Tibial nerve (tissue), 4 donors: ENCODE measurements around the gene KCNMA1. TPM values are rescaled to one million over a fixed set of nuclear protein-coding genes. Genes with fewer than 3 reads are reported as not detected.

ENCODE experiments used
- DNase-seq, 2 donors: peaks; one replicate each; pipeline ENCODE4 v3.0.0-alpha.2; 2019; ENCODE audit warnings: low spot score in 2 of 2
- H3K27ac ChIP-seq, 4 donors: fragments of 200-600 bp; sonication (generic) in 3 of 4; one replicate each; pipeline ENCODE4 v1.5.1; 2017 to 2019; ENCODE audit warnings: mild to moderate bottlenecking in 1 of 4
- H3K27me3 ChIP-seq, 2 donors: fragments of 200-600 bp; sonication (generic) in 1 of 2; one replicate each; pipeline versions ENCODE4 v1.5.1 to v1.6.0; 2017 to 2019
- H3K36me3 ChIP-seq, 3 donors: fragments of 200-600 bp; sonication (generic); one replicate each; pipeline ENCODE4 v1.5.1; 2018 to 2019
- H3K4me1 ChIP-seq, 4 donors: fragments of 200-600 bp; sonication (generic) in 3 of 4; one replicate each; pipeline ENCODE4 v1.5.1; 2017 to 2019
- H3K4me3 ChIP-seq, 4 donors: fragments of 200-600 bp; sonication (generic) in 3 of 4; one replicate each; pipeline ENCODE4 v1.5.1; 2017 to 2019; ENCODE audit warnings: mild to moderate bottlenecking in 1 of 4, moderate library complexity in 1 of 4
- H3K9me3 ChIP-seq, 4 donors: fragments of 200-600 bp; sonication (generic) in 3 of 4; one replicate each; pipeline ENCODE4 v1.5.1; 2017 to 2019
- EP300 ChIP-seq, 2 donors: sonication (generic); formaldehyde crosslinking; IDR thresholded peaks; one replicate each; pipeline ENCODE4 v1.6.1; 2017; ENCODE audit warnings: antibody characterized with exemption in 2 of 2, mild to moderate bottlenecking in 1 of 2
- POLR2A ChIP-seq, 2 donors: fragments of 450-650 bp; IDR thresholded peaks; one replicate each; pipeline ENCODE4 v1.6.1; 2017; ENCODE audit warnings: antibody characterized with exemption in 2 of 2, mild to moderate bottlenecking in 2 of 2, moderate library complexity in 2 of 2
- WGBS, 2 donors: methylation state at CpG; one replicate each; pipeline ENCODE4 v1.1.5; 2018; 5-methylcytosine and 5-hydroxymethylcytosine counted together
- total RNA-seq, 4 donors: library from RNA; depleted of rRNA; stranded (reverse); fragments of >200 nt; gene quantifications; one replicate each; pipeline ENCODE4 v1.1.0, GENCODE V29; 2016
- TF ChIP-seq, protein P1 (sequence below), 5 experiments: fragments of 200-600 bp in 3 of 5; fragments of 450-650 bp in 2 of 5; sonication (generic) in 3 of 5; IDR thresholded peaks; one replicate each; pipeline ENCODE4 v1.5.1; 2016 to 2019; ENCODE audit warnings: antibody characterized with exemption in 5 of 5, mild to moderate bottlenecking in 3 of 5, moderate library complexity in 2 of 5

KCNMA1 gene
- total RNA-seq, 4 donors from 2014 or later: 10.2 to 19.9 (median 13.7) TPM

DNA sequence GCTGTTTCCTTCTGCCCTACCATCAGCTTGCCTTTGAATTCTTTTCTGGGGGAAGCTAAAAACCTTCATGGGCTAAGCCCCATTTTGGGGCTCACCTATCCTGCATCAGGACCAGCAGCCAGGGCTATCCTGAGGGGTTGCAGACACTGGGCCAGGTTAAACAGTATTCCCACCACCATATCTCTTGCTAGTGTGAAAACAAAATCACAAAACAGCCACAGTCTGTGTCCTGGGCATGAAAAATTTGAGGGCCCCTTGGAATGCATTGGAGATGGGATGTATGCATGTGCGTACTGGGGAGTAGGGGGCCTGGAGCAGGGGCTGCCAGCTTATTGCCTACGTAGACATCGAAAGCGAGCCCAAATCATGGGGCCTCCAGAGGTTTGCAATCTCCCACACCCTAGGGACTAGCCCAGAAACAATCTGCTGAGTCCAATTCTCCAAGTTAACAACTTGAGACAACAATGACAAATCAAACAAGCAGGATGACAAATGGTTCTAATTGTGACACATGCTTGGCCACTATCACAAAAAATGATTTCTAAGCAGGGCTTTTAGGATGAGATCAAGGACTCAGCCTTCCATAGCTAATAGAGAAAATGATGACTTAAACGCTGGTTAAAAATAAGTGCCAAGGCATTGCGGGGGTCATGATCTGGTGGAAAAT lies 557.1 kb downstream of the KCNMA1 start:
- peaks cover 0 to 35% (median 5%) of the 10 kb centered on the region in 4 donors for H3K4me1 ChIP-seq
- no peaks in the 10 kb centered on the region for H3K36me3 ChIP-seq
- no peaks in the 10 kb centered on the region for H3K27me3 ChIP-seq
- H3K4me3 ChIP-seq: no peak overlapping the region
- H3K27ac ChIP-seq: peak overlapping the region in 2 of 4 donors; percentile 66 to 80
- no peaks in the 10 kb centered on the region for H3K9me3 ChIP-seq
- no peak for TF ChIP-seq EP300 (IDR thresholded peaks at IDR 0.05)
- TF ChIP-seq POLR2A (IDR thresholded peaks at IDR 0.05): no peak
- TF ChIP-seq, protein P1, sequence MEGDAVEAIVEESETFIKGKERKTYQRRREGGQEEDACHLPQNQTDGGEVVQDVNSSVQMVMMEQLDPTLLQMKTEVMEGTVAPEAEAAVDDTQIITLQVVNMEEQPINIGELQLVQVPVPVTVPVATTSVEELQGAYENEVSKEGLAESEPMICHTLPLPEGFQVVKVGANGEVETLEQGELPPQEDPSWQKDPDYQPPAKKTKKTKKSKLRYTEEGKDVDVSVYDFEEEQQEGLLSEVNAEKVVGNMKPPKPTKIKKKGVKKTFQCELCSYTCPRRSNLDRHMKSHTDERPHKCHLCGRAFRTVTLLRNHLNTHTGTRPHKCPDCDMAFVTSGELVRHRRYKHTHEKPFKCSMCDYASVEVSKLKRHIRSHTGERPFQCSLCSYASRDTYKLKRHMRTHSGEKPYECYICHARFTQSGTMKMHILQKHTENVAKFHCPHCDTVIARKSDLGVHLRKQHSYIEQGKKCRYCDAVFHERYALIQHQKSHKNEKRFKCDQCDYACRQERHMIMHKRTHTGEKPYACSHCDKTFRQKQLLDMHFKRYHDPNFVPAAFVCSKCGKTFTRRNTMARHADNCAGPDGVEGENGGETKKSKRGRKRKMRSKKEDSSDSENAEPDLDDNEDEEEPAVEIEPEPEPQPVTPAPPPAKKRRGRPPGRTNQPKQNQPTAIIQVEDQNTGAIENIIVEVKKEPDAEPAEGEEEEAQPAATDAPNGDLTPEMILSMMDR (IDR thresholded peaks at IDR 0.05): no peak
- WGBS, 2 donors: 70 to 78% methylated on average over 6 of the region's 6 CpGs
- DNase-seq: no peak

DNA sequence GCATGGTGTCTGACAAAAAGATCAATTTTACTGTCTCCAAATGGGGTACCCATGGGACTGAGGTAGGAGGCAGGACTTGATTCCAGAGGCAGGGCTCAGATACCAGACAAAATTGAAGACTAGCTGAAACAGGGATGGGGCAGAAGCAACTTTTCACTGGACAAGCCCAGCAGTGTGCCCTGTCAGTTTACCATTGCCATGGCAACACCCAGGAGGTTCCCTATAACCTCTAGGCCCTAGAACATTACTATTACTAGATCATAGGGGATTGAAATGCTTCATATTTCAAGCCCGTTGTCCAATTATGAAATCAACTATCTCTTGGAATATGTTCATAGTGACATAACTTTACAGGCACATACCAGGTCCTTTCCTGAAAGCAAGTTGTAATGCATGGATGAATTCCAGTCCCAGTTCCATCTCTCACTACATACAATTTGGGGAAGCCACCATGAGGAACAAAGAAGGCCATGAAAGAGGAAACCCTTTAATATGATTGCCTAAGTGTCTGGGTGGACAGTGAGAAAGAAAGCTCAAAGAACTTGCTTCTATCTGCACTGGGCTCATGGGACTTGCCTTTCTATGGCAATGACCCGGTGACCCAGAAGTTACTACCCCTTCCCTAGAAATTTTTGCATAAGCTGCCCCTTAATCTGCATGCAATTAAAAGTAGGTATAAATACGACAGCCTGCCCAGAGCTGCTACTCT lies 557.9 kb downstream of the KCNMA1 start:
- 56 to 62% methylated on average over 3 of the region's 3 CpGs for WGBS, 2 donors
- TF ChIP-seq EP300 (IDR thresholded peaks at IDR 0.05) (no peak), POLR2A (IDR thresholded peaks at IDR 0.05) (no peak)
- TF ChIP-seq, protein P1 (IDR thresholded peaks at IDR 0.05): no peak
- Histone ChIP-seq H3K4me3 (no peak overlapping the region), H3K4me1 (peaks cover 0 to 39% (median 5%) of the 10 kb centered on the region in 4 donors), H3K27me3 (no peaks in the 10 kb centered on the region), H3K9me3 (no peaks in the 10 kb centered on the region), H3K27ac (peak overlapping the region in 2 of 4 donors; percentile 66 to 80), H3K36me3 (no peaks in the 10 kb centered on the region)
- DNase-seq: no peak

DNA sequence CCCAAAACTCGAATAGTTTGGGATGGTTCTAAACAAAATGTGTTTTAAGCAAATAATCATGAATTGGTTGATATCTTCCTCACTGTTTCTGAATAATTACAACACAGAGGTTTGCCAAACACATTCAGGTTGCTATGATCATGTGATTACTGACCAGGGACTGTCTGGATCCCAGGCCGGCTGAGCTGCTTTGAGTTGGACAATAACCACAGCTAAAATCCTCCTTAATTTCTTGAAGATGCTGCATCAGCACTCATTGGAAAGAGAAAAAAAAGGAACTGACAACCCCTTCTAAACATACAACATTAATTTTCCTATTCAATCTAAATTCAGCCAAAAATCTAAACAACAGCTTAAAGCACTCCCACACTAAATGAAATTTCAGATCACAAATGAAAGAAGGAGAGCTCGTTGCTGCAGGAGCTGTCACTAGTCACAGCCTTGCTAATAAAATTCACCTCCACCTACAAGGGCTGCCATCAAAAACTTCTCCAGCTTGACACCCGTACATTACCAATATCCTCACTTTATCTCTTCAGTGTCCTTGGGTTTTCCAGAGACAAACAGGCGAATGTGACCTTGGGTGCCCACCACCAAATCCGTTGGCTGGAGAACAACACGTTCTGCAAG lies 560.2 kb downstream of the KCNMA1 start:
- Histone ChIP-seq H3K9me3 (no peaks in the 10 kb centered on the region), H3K27me3 (no peaks in the 10 kb centered on the region), H3K36me3 (no peaks in the 10 kb centered on the region), H3K4me1 (peaks cover 0 to 48% (median 8%) of the 10 kb centered on the region in 4 donors), H3K27ac (no peak overlapping the region), H3K4me3 (no peak overlapping the region)
- WGBS, 2 donors: 80 to 83% methylated on average over 7 of the region's 7 CpGs
- TF ChIP-seq POLR2A (IDR thresholded peaks at IDR 0.05): no peak
- no peak for TF ChIP-seq EP300 (IDR thresholded peaks at IDR 0.05)
- TF ChIP-seq, protein P1 (IDR thresholded peaks at IDR 0.05): no peak
- no peak for DNase-seq

- Histone ChIP-seq H3K9me3 (no peaks in the 10 kb centered on the region), H3K4me3 (no peak overlapping the region), H3K4me1 (peaks cover 0 to 50% (median 9%) of the 10 kb centered on the region in 4 donors), H3K36me3 (no peaks in the 10 kb centered on the region), H3K27me3 (no peaks in the 10 kb centered on the region), H3K27ac (no peak overlapping the region)
- DNase-seq: no peak
- WGBS, 2 donors: 61 to 65% methylated on average over 2 of the region's 2 CpGs
- TF ChIP-seq EP300 (IDR thresholded peaks at IDR 0.05) (no peak), POLR2A (IDR thresholded peaks at IDR 0.05) (no peak)
- TF ChIP-seq, protein P1 (IDR thresholded peaks at IDR 0.05): no peak
These were observed 561.7 kb downstream of the KCNMA1 start for GRCh38 chr10:77075926-77076325.
